HCT116 (cell line): ENCODE results near the gene PRKAR1A. TPM values are rescaled to one million over a fixed set of nuclear protein-coding genes. Genes with fewer than 3 reads are reported as not detected.

Experiments used
- ATAC-seq: fragments of 200-7000 bp; cut with Tn5 transposase; 2 replicates; pipeline ENCODE4 v1.9.1; 2020; ENCODE audit warnings: mild to moderate bottlenecking, moderate library complexity
- BruUV-seq: library from RNA; stranded (reverse); fragments of 400-500 nt; replicated peaks from 2 replicates; lab custom pipeline; 2021; lab: Mats Ljungman, UMichigan
- CTCF ChIA-PET: fragments of 300-600 bp; sonication (Branson Sonifier 250); formaldehyde crosslinking; loops from one replicate; lab custom pipeline; 2021; ENCODE audit warnings: antibody characterized with exemption; lab: Charles Lee
- POLR2A ChIA-PET: fragments of 300-600, 350-600 bp; sonication (Branson Sonifier 250); formaldehyde crosslinking; loops from one replicate; lab custom pipeline; 2021; ENCODE audit warnings: antibody characterized with exemption; lab: Charles Lee
- RAD21 ChIA-PET, 2 experiments: fragments of 300-600 bp; sonication (Branson Sonifier 250); formaldehyde crosslinking; loops; one replicate each; lab custom pipeline; 2023; ENCODE audit warnings: low total read pairs in 2 of 2; ENCODE audit not compliant: uncharacterized antibody in 2 of 2, unreplicated experiment in 2 of 2, low non-redundant PET in 1 of 2; lab: Charles Lee
- DNase-seq: peaks from one replicate; pipeline ENCODE4 v3.0.0-alpha.2; 2010; ENCODE audit warnings: low read depth, low spot score
- H2AFZ ChIP-seq: fragments of 200-600 bp; shearing (Covaris generic), sonication (generic); 2 replicates; pipeline ENCODE4 v1.6.1; 2017; ENCODE audit warnings: low read depth, mixed run types, mixed read lengths, antibody characterized with exemption, low read length; ENCODE audit not compliant: poor library complexity, severe bottlenecking
- H3K27ac ChIP-seq: 2 replicates; pipeline ENCODE4 v1.5.1; 2012; ENCODE audit warnings: low read depth, low read length
- H3K27me3 ChIP-seq: fragments of 200-600 bp; sonication (generic); 2 replicates; pipeline ENCODE4 v1.6.1; 2016; ENCODE audit warnings: mixed run types, low read length, mixed read lengths; ENCODE audit not compliant: insufficient read depth
- H3K36me3 ChIP-seq, 2 experiments: fragments of 200-500 bp in 1 of 2; fragments of 200-600 bp in 1 of 2; sonication (Bioruptor generic) in 1 of 2; sonication (generic) in 1 of 2; 2 replicates each; pipeline versions ENCODE4 v1.5.1 to v1.6.1; 2014 to 2016; ENCODE audit warnings: low read length in 2 of 2, inconsistent platforms in 1 of 2, mixed read lengths in 1 of 2, mixed run types in 1 of 2; ENCODE audit not compliant: insufficient read depth in 2 of 2, control insufficient read depth in 1 of 2
- H3K4me1 ChIP-seq, 2 experiments: fragments of 200-600 bp in 1 of 2; sonication (generic) in 1 of 2; 2 replicates each; pipeline versions ENCODE4 v1.5.1 to v1.6.1; 2012 to 2017; ENCODE audit warnings: low read length in 2 of 2, inconsistent platforms in 1 of 2, mild to moderate bottlenecking in 1 of 2, mixed read lengths in 1 of 2, mixed run types in 1 of 2, moderate library complexity in 1 of 2; ENCODE audit not compliant: insufficient read depth in 2 of 2, control insufficient read depth in 1 of 2
- H3K4me2 ChIP-seq: fragments of 200-600 bp; sonication (generic); 2 replicates; pipeline ENCODE4 v1.6.1; 2017; ENCODE audit warnings: mixed run types, low read length, mixed read lengths
- H3K4me3 ChIP-seq, 2 experiments: fragments of 200-600 bp in 1 of 2; sonication (generic) in 1 of 2; replicated peaks in 1 of 2; 2 replicates each; pipeline ENCODE4 v1.5.1; 2011 to 2016; ENCODE audit warnings: low read length in 2 of 2, control low read depth in 1 of 2, low read depth in 1 of 2, mild to moderate bottlenecking in 1 of 2, mixed read lengths in 1 of 2, mixed run types in 1 of 2
- H3K79me2 ChIP-seq: fragments of 200-600 bp; sonication (generic); 2 replicates; pipeline ENCODE4 v1.6.1; 2017; ENCODE audit warnings: mild to moderate bottlenecking, mixed run types, low read length, moderate library complexity, mixed read lengths; ENCODE audit not compliant: insufficient read depth
- H3K9ac ChIP-seq: fragments of 200-600 bp; sonication (generic); 2 replicates; pipeline ENCODE4 v1.6.1; 2016; ENCODE audit warnings: low read length, mixed read lengths
- H3K9me2 ChIP-seq: fragments of 200-600 bp; sonication (generic), shearing (Covaris generic); 2 replicates; pipeline ENCODE4 v1.6.1; 2017; ENCODE audit warnings: mixed run types, mild to moderate bottlenecking, moderate library complexity; ENCODE audit not compliant: insufficient read depth
- H3K9me3 ChIP-seq, 2 experiments: fragments of 200-500 bp in 1 of 2; fragments of 200-600 bp in 1 of 2; sonication (Bioruptor generic) in 1 of 2; sonication (generic) in 1 of 2; 2 replicates each; pipeline ENCODE4 v1.6.1; 2014 to 2017; ENCODE audit warnings: low read length in 2 of 2, mixed read lengths in 2 of 2, inconsistent platforms in 1 of 2, low read depth in 1 of 2, mild to moderate bottlenecking in 1 of 2, mixed run types in 1 of 2, moderate library complexity in 1 of 2; ENCODE audit not compliant: control insufficient read depth in 1 of 2, insufficient read depth in 1 of 2
- H4K20me1 ChIP-seq: fragments of 200-600 bp; sonication (generic), shearing (Covaris generic); 2 replicates; pipeline ENCODE4 v1.6.1; 2017; ENCODE audit warnings: mixed run types, mild to moderate bottlenecking, moderate library complexity; ENCODE audit not compliant: insufficient read depth
- CBX3 ChIP-seq: IDR thresholded peaks from 2 replicates; pipeline ENCODE4 v1.6.1; 2012; ENCODE audit warnings: low read depth
- ELF1 ChIP-seq: IDR thresholded peaks from 2 replicates; pipeline ENCODE4 v1.6.1; 2012; ENCODE audit warnings: low read depth, borderline replicate concordance
- EZH2 ChIP-seq: fragments of 200-600 bp; sonication (generic); IDR thresholded peaks from 2 replicates; pipeline ENCODE4 v1.6.1; 2017; ENCODE audit warnings: antibody characterized with exemption, mixed run types
- EZH2phosphoT487 ChIP-seq: fragments of 200-600 bp; IDR thresholded peaks from 2 replicates; pipeline ENCODE4 v1.6.1; 2018; ENCODE audit warnings: antibody characterized with exemption, borderline replicate concordance
- FOSL1 ChIP-seq: IDR thresholded peaks from 2 replicates; pipeline ENCODE4 v1.6.1; 2012; ENCODE audit warnings: low read depth
- POLR2A ChIP-seq: IDR thresholded peaks from 2 replicates; pipeline ENCODE4 v1.7.0; 2011; ENCODE audit warnings: borderline replicate concordance; ENCODE audit not compliant: insufficient read depth, insufficient read length; ENCODE audit errors: extremely low read depth
- RAD21 ChIP-seq: IDR thresholded peaks from 2 replicates; pipeline ENCODE4 v1.6.1; 2012; ENCODE audit warnings: low read depth, mild to moderate bottlenecking
- SIN3A ChIP-seq: IDR thresholded peaks from 2 replicates; pipeline ENCODE4 v1.6.1; 2012; ENCODE audit warnings: low read depth
- TCF7L2 ChIP-seq: IDR thresholded peaks from 2 replicates; pipeline ENCODE4 v1.7.0; 2011; ENCODE audit warnings: borderline replicate concordance, inconsistent platforms; ENCODE audit not compliant: insufficient read depth, insufficient read length; ENCODE audit errors: extremely low read depth
- YY1 ChIP-seq: IDR thresholded peaks from 2 replicates; pipeline ENCODE4 v1.6.1; 2011; ENCODE audit warnings: low read length, low read depth, moderate library complexity, mild to moderate bottlenecking; ENCODE audit not compliant: insufficient replicate concordance; ENCODE audit errors: extremely low read depth
- ZFX ChIP-seq: fragments of 450-650 bp; IDR thresholded peaks from 2 replicates; pipeline ENCODE4 v1.6.1; 2017
- intact Hi-C: fragments of 100-400 bp; cut with micrococcal nuclease; formaldehyde crosslinking; loops from 2 replicates; pipeline ENCODE4 v1.10.0; 2022
- total RNA-seq: library from RNA; stranded (reverse); gene quantifications from one replicate; pipeline ENCODE4 v1.2.1, GENCODE V29; 2021; ENCODE audit not compliant: unreplicated experiment
- TF ChIP-seq, protein P1 (sequence below): IDR thresholded peaks from 2 replicates; pipeline ENCODE4 v1.6.1; 2011; ENCODE audit warnings: mild to moderate bottlenecking, low read length, moderate library complexity; ENCODE audit not compliant: insufficient replicate concordance; ENCODE audit errors: extremely low read depth
- TF ChIP-seq, protein P2 (sequence below): IDR thresholded peaks from 2 replicates; pipeline ENCODE4 v1.6.1; 2012
- TF ChIP-seq, protein P3 (sequence below): IDR thresholded peaks from 2 replicates; pipeline ENCODE4 v1.6.1; 2012; ENCODE audit warnings: low read depth

The PRKAR1A gene
- total RNA-seq, 1 experiment from 2014 or later, result 295 TPM

DNA sequence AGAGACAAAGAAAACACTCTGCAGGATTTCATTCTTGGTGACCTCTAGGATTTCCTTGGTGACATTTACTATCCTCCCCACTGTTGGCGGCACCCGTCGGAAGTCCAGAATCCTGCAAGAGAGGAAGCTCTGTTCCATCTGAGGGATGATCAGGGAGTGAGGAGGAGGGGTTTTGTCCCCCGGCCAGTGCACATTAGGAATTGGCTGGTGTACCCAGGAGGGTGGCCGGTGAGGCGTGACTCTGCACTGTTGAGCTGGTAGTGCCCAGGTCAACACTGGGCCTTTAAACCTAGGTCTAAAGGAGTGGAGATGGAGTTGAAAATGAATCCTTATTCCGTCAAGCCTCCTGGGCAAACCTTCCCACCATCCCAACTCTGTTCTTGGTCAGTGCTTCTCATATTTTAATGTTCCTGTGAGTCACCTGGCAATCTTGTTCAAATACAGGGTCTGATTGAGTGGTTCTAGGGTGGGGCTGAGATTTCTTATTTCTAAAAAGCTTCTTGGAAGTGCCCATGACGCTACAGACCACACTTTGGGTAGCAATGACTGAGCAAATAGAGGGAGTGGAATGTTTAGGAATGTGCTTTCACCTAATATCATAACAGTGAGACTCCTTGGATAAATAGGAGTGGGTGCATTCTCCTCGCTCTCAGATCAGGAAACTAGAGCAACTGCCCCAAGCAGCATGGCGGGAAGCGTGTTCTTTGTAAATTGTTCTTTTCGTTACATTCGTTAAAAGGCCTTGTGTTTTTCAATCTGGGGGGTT lies 30.7 kb downstream of the PRKAR1A start (continued):
- TF ChIP-seq, protein P1, sequence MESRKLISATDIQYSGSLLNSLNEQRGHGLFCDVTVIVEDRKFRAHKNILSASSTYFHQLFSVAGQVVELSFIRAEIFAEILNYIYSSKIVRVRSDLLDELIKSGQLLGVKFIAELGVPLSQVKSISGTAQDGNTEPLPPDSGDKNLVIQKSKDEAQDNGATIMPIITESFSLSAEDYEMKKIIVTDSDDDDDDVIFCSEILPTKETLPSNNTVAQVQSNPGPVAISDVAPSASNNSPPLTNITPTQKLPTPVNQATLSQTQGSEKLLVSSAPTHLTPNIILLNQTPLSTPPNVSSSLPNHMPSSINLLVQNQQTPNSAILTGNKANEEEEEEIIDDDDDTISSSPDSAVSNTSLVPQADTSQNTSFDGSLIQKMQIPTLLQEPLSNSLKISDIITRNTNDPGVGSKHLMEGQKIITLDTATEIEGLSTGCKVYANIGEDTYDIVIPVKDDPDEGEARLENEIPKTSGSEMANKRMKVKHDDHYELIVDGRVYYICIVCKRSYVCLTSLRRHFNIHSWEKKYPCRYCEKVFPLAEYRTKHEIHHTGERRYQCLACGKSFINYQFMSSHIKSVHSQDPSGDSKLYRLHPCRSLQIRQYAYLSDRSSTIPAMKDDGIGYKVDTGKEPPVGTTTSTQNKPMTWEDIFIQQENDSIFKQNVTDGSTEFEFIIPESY, result no peak
- TF ChIP-seq ELF1, result no peak
- TF ChIP-seq EZH2, result no peak
- TF ChIP-seq, protein P2, sequence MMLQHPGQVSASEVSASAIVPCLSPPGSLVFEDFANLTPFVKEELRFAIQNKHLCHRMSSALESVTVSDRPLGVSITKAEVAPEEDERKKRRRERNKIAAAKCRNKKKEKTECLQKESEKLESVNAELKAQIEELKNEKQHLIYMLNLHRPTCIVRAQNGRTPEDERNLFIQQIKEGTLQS, result no peak
- TF ChIP-seq YY1, result no peak
- TF ChIP-seq ZFX, result no peak

DNA sequence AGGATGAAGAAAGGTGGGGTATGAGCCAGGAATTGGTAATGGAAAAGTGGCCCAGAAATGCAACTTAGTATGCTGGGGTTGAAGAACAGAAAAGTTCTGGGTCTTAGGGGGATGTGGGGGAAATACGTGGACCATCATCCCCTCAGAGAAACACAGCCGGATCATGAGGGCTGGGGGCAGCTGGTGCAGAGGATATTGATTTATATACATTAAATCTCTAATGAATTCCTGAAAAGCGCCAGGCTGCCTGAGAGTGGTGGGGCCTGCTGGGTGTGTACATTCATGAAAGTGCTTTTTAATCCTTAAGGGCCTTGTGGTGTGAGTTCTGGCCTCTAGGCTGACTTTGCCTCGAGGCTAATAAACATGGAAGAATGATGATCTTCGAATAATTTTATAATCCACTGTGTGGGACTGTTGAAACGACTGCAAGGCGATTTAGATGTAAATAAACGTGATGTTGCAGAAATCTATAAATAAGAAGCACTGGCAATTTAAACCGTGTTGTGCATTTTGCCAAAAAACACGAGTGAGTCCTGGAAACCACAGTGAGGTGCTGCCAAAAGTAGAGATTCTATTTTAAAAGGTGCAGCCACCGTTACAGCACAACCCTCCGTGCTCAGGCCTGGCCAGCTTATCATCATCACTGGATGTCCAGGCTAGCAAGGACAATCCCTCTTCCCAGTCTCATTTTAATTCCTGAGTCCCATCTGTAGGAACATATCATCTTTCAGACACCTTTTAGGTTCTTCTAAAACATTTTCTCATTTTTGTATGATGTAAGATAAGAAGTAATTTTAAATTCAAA lies 32.1 kb downstream of the PRKAR1A start:
- ATAC-seq (no peak), DNase-seq (no peak)
- Histone ChIP-seq H3K4me1 (no peaks in the 10 kb centered on the region), H3K9ac (no peak overlapping the region), H3K4me3 (no peak overlapping the region), H4K20me1 (no peaks in the 10 kb centered on the region), H3K36me3 (peaks cover 0 to 13% of the 10 kb centered on the region in 2 experiments; a peak in 1 of 4 replicates), H3K4me2 (no peak overlapping the region), H3K9me3 (no peaks in the 10 kb centered on the region), H3K27me3 (no peaks in the 10 kb centered on the region), H3K9me2 (no peaks in the 10 kb centered on the region), H3K79me2 (no peaks in the 10 kb centered on the region), H3K27ac (no peak overlapping the region), H2AFZ (no peak overlapping the region)
- no TSS peak for BruUV-seq
- RAD21 ChIA-PET, result no interaction called here
- CTCF ChIA-PET, result no interaction called here
- POLR2A ChIA-PET, result no interaction called here
- intact Hi-C loops, result no loop called here
- TF ChIP-seq CBX3 (no peak), EZH2phosphoT487 (no peak), TCF7L2 (no peak), EZH2 (no peak), ELF1 (no peak), RAD21 (no peak), FOSL1 (no peak), POLR2A (no peak), SIN3A (no peak)
- TF ChIP-seq, protein P3, sequence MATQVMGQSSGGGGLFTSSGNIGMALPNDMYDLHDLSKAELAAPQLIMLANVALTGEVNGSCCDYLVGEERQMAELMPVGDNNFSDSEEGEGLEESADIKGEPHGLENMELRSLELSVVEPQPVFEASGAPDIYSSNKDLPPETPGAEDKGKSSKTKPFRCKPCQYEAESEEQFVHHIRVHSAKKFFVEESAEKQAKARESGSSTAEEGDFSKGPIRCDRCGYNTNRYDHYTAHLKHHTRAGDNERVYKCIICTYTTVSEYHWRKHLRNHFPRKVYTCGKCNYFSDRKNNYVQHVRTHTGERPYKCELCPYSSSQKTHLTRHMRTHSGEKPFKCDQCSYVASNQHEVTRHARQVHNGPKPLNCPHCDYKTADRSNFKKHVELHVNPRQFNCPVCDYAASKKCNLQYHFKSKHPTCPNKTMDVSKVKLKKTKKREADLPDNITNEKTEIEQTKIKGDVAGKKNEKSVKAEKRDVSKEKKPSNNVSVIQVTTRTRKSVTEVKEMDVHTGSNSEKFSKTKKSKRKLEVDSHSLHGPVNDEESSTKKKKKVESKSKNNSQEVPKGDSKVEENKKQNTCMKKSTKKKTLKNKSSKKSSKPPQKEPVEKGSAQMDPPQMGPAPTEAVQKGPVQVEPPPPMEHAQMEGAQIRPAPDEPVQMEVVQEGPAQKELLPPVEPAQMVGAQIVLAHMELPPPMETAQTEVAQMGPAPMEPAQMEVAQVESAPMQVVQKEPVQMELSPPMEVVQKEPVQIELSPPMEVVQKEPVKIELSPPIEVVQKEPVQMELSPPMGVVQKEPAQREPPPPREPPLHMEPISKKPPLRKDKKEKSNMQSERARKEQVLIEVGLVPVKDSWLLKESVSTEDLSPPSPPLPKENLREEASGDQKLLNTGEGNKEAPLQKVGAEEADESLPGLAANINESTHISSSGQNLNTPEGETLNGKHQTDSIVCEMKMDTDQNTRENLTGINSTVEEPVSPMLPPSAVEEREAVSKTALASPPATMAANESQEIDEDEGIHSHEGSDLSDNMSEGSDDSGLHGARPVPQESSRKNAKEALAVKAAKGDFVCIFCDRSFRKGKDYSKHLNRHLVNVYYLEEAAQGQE, result no peak
